Activated CD8-positive, alpha-beta memory T cell treated with anti-CD3 and anti-CD28 coated beads for 1 hour (primary cell): ENCODE data around the gene TPCN2.

ENCODE experiments used
- DNase-seq, 2 donors: peaks; one replicate each; pipeline ENCODE4 v3.0.0-alpha.2; 2020; ENCODE audit warnings: low read depth in 1 of 2; ENCODE audit errors: extremely low read depth in 1 of 2

The TPCN2 gene

DNA sequence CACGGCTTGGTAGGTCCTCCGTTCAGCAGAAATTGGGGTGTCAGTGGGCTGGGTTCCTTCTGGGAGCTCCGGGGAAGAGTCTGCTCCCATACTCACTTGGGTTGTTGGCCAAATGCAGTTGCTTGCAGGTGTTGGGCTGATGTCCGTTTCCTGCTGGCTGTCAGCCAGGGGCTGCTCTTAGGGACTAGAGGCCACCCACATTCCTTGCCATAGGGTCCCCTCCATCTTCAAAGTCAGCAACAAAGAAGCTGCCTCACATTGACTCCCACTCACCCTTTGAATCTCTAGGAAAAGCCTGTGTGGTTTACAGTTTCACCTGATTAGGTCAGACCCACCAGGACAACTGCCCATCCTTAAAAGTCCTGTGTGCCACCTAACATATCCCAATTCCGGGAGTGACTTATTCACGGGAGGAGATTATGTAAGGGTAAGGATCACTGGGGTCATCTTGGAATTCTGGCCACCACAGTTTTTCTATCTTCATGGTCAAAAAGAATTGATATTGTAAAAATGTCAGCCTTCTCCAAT, 43.0 kb downstream of the TPCN2 start:
- DNase-seq: no peak

DNA sequence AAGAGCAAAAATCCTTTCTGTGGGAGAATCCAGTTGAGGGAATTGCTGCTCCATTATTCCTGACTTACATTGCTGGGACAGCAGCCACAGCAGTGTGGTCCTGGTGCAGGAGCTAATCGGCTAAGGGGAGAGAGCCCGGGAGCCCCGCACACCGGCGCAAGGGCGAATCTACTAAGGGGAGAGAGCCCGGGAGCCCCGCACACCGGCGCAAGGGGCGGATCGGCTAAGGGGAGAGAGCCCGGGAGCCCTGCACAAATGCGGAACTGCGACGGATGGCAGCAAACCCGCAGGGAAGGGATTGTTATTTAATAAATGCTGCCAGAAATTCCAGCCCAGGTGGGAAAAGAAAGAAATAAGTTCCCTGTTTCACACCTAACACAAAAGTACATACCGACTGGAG, 43.5 kb downstream of the TPCN2 start:
- no peak for DNase-seq

DNA sequence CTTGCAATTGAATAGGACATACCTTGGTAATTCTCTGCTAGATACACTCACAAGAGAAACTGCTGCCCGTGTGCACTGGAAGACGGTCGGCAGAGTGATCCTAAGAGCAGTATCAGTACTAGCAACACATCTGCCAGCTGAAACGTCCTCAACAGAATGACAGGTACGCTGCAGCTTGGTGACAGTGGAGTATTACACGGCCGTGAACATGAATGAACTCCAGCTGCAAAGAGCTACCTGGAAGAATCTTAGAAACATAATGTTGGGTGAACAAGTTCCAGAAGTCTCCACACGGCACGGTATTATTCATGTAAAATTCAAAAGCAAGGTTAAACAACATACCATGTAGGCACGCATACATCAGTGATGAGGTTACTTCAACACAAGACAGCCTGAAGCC, 44.4 kb downstream of the TPCN2 start:
- DNase-seq: no peak

DNA sequence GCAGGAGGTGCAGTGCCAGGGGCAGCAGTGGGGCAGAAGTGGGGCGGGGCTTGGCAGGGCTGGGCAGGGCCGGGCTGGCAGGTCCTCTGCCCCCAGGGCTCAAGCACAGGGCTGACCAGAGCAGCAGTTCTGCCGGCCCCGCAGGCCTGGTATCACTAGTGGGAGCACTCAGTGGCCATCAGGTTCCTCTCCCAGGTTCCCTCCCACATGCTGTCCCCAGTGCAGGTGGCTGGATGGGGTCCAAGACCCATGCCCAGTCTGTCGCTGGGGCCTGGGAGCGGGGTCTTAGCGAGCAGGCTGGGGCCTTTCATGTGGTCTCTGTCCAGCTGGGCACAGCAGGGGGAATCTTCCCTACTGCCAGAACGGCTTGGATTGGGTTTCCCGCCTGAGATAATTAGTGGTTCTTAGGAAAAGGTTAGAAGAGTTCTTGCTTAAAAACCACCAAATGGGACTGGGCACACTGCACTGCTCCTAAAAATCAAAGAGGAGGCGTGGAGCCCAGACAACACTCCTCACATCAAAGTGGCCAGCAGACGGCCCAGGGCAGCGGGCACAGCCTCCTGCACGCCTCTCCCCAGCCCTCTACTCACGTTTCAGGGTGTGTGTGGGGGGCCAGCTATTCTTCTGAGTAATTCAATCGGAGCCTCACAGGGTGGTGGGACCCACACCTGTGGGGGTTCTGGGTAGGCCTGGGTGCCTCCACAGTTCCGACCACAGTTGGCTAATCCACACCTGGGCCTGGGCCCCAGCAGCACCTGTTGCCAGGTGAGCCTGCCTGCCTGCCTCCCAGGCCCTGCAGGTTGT, 45.6 kb downstream of the TPCN2 start:
- no peak for DNase-seq

DNA sequence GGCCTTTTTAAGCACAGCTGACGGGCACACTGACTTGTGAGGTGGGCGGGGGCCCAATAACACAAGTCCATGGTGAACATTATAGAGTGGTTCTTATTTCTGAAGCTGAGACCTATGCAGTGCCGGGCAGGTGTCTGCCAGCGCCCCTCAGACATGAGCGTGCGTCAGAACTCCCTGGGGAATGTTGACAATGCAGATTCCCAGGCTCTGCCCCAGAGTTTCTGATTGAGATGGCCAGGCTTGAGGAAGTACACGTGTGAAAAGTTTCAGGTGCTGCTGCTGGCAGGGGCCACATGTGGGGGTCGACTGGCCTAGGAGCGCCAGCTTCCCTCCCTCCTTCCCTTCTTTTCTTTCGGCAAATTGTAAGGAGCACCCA, 46.2 kb downstream of the TPCN2 start:
- no peak for DNase-seq

DNA sequence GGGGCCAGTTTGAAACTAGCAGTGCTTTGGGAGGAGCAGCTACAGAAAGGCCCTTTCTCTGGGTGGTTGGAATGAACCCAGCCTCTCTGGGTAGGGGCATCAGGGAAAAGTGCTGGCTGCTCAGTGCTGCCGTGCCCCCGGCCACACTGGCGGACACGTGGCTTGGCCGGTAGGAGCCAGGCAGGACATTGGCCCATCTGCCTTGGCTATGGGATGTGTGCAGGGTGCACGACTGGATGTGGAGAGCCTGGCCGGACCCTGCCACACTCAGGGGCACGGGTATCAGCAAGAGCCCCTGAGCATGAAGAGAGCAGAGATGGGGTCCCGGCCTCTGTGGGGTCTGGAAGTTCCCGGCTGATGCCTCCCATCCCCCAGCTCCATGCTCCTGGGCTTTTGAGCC, 46.6 kb downstream of the TPCN2 start:
- DNase-seq: no peak

DNA sequence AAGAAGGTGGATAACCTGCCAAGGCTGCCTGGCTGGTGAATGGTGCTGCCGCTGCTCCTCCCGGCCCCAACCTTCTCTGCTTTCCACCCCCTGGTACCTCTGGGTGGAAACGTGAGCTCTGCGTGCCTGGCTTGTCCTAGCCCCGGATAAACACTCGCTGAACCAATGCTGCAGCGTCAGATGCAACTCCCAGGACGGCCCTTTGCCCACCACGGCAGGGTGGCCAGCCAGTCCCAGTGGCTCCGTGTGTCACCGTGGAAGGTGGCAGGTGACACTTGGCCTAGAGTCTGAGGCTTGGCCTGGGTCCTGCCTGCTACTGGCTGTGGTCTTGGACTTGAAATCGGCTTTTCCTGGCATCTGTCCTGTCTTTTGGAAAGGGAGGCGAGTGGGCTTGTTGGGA, 47.7 kb downstream of the TPCN2 start:
- no peak for DNase-seq

DNA sequence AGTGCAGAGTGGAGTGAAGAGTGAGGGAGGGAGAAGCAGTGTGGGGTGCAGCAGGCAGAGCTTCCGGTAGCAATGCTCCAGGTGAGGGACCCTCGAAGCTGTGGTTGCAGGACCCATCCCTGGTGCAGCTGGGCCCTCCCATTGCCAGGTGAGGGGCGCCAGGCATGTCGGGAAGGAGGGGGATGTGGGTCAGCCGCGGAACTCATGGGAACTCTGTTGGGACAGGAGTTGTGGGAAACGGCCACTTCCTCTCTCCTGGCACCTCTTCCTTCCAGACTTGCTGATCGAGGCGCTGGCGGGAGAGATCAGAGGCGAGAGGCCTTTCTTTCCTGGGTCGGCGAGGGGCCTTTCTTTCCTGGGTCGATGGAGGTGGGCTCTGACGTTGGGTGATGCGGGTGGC, 48.5 kb downstream of the TPCN2 start:
- no peak for DNase-seq

DNA sequence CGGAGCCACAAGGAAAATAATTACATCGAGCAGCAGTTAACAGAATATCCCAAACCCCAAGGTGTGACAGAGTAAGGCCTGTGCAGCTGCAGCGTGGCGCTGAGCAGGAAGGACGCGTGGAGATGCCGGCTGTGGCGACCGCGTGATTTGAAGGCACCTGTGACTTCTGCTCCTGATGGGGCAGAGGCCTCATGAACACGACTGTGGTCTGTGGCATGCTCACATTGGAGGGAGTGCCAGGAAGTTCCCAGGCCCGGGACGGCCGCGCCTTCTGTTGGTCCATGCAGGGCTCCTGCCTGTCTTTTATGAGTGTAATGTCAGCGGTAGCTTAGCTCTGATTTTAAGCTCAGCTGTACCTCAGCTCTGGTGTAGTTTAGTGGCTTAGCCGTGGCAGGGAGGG, 50.4 kb downstream of the TPCN2 start:
- no peak for DNase-seq

DNA sequence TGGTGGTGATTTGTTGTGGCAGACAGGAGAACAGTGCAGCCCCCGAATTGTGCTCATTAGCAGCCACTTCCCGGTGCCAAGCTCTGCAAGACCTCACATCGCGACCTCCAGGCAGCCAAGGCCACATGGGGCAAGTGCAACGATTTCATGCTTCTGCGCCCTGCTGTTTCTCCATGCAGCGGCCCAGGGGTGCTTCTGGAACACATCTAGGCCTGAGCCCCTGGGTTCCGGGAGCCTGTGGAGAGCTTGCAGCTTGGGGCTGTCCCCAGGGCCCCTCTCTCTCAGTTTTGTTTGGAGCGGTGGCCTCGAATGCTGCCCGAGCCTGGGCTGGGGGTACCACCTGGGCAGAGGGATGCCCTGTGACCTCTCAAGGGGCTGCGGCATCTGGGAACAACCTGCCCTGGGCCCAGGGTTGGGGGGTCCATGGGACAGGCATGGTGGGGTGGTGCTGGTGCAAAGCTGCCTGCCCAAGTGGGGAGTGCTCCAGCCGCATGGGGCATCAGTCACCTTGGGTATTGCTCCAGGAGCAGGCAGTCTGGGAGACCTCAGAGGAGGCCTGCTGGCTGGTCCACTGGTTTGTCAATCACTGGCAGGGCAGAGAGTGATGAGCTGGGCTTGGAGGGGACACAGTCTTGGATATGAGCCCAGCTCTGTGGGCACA, 51.9 kb downstream of the TPCN2 start:
- DNase-seq: no peak

DNA sequence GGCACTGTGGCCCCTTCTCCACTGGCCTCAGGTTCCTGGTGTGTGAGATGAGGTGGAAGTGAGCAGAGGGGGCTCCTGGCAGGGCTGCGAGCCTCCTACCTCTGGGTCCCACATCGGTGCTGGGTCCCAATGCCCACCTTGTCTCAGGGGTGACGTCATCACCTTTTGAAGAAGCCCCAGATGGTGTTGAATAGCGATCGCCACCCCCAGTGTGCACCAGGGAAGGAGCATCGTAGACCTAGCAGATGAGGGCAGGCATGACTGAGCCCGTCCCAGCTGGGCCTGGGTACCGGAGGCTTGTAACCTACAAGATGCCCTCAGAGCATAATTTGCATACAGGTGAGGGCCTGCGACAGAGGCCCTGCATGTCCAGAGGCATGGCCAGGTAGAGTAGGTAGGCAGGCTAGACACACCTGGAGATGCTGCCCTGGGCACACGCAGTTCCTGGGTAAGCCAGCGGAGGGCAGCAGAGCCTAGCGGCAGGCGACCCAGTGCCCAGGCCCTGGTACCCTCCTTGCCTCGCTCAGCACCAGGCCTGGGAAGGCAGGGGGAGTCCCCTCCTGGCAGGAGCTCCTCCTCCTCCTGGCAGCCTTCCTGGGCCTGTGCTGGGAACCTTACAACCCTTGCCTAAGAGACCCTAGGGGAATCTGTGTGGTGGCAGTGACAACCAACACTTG, 52.5 kb downstream of the TPCN2 start:
- peak; percentile 33 to 51 for DNase-seq

DNA sequence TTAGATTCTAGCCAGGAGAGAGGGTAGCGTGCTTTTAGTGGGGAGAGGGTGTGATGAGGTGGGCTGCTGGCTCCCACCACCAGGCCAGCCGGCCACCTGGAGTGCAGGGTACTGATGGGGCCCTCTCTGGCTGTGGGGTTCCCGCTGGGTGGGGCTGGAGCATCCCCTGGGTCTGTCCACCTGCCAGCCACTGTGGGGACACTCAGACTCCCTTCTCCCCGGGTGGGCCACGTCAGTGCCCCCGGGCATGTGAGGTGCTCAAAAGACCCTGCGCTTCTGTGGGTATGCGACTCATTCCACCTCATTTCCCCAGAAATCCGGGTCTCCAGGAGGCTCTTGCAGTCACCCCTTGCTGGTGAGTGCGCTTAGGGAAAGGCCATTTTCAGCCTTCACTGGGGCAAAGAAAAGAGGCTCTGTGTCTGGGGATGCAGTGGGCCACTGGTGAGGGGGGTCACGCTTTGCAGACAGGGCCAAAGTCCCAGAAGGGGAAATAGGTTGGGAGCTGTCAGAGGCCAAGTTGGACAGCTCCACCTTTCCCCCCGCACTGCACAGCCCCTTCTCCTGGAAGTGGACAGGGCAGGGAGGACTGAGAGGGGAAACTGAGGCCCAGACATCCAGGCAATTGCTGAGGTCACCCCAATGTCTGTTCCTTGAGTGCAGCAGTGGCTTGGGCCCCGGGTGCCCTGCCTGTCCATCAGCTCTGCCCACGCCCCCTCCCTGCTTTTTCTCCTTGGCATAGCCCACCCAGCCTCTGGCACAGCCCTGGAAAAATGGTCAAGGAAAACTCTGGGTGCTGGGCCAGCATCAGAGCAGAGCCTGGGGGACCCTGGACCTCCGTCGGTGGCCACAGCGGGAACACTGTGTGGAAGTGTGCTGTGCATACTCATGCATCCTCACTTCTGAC, 53.3 kb downstream of the TPCN2 start:
- DNase-seq: no peak

DNA sequence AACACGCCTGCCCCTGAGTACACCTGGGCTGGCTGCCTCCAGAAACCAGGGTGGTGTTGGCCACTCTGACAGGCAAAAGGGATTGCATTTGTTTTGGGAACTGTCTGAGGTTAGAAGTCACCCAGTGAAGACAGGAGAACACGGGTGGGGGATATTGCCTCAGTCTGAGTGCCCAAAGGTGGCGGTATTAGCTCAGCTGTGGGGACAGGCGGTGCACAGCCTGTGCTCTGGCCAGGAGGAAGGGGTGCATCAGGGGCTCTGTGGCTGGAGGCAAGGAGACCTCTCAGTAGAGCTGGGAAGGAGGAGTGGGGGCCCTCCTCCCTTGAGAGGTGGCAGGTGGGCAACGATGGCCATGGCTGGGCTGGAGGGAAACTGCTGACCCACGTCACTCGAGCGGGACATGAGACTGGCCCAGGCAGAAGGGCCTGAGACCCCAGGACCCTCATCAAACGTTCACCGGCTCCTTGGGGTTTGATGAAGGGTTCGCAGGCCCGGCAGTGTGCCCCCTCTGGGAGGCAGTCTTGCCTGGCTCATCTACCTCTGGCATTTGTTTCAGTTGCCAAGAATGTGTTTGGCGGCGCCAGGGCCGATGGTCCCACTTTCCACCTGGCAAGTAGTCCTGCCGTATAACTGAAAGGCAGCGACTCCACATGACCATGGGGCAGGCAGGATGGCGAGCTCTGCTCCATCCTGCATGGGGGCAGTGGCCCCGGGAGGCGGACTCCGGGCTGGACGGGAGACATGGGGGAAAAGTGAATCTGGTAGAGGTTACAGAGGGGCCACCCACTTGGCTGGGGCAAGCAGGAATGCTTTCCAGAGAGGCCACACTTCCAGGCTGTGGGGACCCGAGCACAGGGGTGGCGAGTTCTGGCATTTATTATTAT, 54.2 kb downstream of the TPCN2 start:
- no peak for DNase-seq

DNA sequence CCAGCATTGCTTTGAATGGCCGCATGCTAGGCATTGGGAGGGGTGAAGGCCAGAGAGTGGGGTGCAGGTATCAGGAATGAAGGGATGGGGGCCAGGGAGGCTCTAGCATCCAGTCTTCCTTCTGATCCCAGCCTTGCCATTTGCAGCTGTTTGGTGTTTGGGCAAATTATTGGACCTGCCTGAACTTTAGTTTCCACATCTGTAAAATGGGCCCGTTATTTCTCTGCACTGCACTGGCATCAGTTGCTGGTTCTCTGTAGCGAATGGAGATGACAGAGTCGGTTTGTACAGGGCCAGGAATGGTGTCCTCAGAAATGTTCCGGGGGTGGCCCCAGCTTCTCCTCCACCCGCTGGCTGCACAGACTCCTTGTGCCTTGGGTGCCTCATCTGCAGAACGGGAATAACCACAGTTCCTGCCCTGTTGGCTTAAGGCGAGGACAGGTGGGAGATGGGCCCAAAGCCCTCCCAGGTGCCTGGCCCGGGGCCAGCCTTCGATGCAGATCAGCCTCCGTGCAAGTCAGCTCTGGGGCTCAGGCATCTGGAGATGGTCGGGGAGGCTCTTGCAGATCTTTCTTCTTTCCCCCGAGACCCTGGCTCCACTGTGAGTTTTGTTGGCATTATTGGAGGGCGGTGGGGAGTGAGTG, 55.6 kb downstream of the TPCN2 start:
- DNase-seq: no peak

DNA sequence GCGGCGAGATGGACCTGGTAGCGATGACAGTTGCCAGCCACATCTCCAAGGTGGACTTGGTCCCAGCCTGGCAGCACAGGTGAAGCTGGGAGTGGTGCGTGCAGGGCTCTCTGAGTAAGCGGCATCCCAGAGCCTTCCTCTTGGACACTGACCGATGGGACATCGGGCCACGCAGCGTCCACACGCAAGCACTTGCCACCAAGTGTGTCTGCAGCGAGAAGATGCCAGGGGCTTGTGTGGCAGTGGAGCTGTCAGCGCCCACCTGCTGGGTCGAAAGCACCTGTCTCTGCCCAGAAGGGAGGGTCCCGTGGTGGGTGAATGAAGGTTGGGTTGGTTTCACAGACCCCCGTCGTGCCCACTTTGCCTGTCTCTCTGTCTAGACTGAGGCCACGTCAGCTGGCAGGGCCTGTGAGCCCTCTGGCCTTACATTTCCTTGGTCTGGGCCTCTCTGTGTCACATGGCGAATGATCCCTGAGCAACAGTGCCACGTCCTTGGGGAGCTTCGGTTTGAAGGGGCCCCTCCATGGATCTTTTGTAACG, 56.2 kb downstream of the TPCN2 start:
- DNase-seq: no peak

DNA sequence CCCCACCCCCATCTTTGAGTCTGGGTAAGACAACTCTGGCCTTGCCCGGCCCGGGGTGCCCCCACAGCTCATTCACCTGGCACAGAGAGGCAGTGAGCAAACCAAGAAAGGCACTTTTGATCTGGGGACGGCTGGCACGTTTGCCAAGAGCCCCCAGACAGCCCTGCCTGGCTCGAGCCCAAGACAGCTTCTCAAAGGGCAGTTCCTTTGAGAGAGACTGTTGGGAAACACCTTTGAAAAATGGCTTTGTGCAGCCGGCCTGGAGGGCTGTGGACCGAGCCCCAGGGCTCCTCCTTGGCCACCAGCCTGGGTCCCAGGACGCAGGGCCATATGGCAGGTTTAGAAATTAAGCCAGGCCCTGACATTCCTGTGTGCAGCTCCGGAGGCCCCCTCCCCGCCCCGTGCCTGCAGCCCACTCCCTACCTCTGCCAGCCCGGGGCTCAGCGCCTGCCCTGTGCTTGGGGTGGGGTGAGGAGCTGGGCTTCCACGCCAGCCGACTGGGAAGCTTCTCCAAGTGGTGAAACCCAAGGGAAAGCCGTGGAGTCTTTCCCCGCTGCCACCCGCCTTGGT, 56.8 kb downstream of the TPCN2 start:
- DNase-seq: no peak

DNA sequence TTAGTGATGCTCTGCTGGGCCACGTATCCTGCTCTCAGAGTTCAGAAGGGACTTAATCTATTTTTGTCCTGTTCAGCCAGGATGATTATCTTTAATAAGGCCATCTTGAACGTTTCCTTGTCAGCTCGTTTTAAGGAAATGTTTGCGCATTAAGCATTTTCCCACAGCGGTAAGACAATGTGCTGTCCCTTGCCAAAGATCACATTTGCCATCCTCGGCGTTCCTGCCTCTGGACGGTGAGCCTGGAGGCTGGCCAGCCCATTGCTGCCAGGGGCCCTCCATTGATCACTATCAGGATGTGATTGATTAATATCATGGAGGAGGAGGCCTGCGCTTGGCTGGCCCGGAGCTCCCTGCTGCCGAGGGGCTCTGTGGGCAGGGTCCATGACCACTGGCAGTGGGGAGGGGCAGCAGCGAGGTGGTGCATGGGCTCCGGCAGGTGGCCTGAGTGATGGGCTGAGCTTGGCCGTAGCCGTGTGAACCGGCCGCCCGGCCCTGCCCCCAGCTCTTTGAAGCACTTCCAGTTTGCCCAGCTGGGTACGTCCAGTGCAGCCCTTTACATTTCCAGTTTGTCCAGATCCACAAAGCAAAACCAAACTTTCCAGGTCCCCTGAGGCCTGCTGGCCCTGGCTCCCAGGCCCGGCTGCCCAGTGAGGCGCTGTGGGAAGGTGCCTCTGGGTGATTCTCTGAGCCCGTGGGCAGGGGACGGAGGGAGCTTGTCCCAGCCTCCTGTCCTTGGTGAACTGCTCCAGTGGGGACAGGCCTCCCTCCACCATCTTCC, 57.5 kb downstream of the TPCN2 start:
- DNase-seq: no peak

DNA sequence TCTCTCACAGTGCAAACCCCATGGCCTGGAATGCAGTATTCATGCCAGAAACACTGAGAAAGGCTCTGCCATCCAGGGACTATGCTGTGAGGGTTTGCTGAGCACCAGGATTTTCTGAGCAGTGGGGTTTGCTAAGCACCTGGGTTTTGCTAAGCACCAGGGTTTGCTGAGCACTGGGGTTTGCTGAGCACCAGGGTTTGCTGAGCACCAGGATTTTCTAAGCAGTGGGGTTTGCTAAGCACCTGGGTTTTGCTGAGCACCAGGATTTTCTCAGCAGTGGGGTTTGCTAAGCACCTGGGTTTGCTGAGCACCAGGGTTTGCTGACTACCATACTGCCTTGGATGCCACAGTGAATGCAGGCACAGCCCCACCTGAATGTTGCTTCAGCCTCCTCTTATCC, 58.7 kb downstream of the TPCN2 start:
- DNase-seq: no peak
